HCT116 (cell line): ENCODE data around the gene FILIP1. TPM values are rescaled to one million over a fixed set of nuclear protein-coding genes. Genes with fewer than 3 reads are reported as not detected.

Source experiments
- ATAC-seq: fragments of 200-7000 bp; cut with Tn5 transposase; 2 replicates; pipeline ENCODE4 v1.9.1; 2020; ENCODE audit warnings: mild to moderate bottlenecking, moderate library complexity
- BruUV-seq: library from RNA; stranded (reverse); fragments of 400-500 nt; replicated peaks from 2 replicates; lab custom pipeline; 2021; lab: Mats Ljungman, UMichigan
- CTCF ChIA-PET: fragments of 300-600 bp; sonication (Branson Sonifier 250); formaldehyde crosslinking; loops from one replicate; lab custom pipeline; 2021; ENCODE audit warnings: antibody characterized with exemption; lab: Charles Lee
- POLR2A ChIA-PET: fragments of 300-600, 350-600 bp; sonication (Branson Sonifier 250); formaldehyde crosslinking; loops from one replicate; lab custom pipeline; 2021; ENCODE audit warnings: antibody characterized with exemption; lab: Charles Lee
- RAD21 ChIA-PET, 2 experiments: fragments of 300-600 bp; sonication (Branson Sonifier 250); formaldehyde crosslinking; loops; one replicate each; lab custom pipeline; 2023; ENCODE audit warnings: low total read pairs in 2 of 2; ENCODE audit not compliant: uncharacterized antibody in 2 of 2, unreplicated experiment in 2 of 2, low non-redundant PET in 1 of 2; lab: Charles Lee
- DNase-seq: peaks from one replicate; pipeline ENCODE4 v3.0.0-alpha.2; 2010; ENCODE audit warnings: low read depth, low spot score
- H2AFZ ChIP-seq: fragments of 200-600 bp; shearing (Covaris generic), sonication (generic); 2 replicates; pipeline ENCODE4 v1.6.1; 2017; ENCODE audit warnings: low read depth, mixed run types, mixed read lengths, antibody characterized with exemption, low read length; ENCODE audit not compliant: poor library complexity, severe bottlenecking
- H3K27ac ChIP-seq: 2 replicates; pipeline ENCODE4 v1.5.1; 2012; ENCODE audit warnings: low read depth, low read length
- H3K27me3 ChIP-seq: fragments of 200-600 bp; sonication (generic); 2 replicates; pipeline ENCODE4 v1.6.1; 2016; ENCODE audit warnings: mixed run types, low read length, mixed read lengths; ENCODE audit not compliant: insufficient read depth
- H3K36me3 ChIP-seq, 2 experiments: fragments of 200-500 bp in 1 of 2; fragments of 200-600 bp in 1 of 2; sonication (Bioruptor generic) in 1 of 2; sonication (generic) in 1 of 2; 2 replicates each; pipeline versions ENCODE4 v1.5.1 to v1.6.1; 2014 to 2016; ENCODE audit warnings: low read length in 2 of 2, inconsistent platforms in 1 of 2, mixed read lengths in 1 of 2, mixed run types in 1 of 2; ENCODE audit not compliant: insufficient read depth in 2 of 2, control insufficient read depth in 1 of 2
- H3K4me1 ChIP-seq, 2 experiments: fragments of 200-600 bp in 1 of 2; sonication (generic) in 1 of 2; 2 replicates each; pipeline versions ENCODE4 v1.5.1 to v1.6.1; 2012 to 2017; ENCODE audit warnings: low read length in 2 of 2, inconsistent platforms in 1 of 2, mild to moderate bottlenecking in 1 of 2, mixed read lengths in 1 of 2, mixed run types in 1 of 2, moderate library complexity in 1 of 2; ENCODE audit not compliant: insufficient read depth in 2 of 2, control insufficient read depth in 1 of 2
- H3K4me2 ChIP-seq: fragments of 200-600 bp; sonication (generic); 2 replicates; pipeline ENCODE4 v1.6.1; 2017; ENCODE audit warnings: mixed run types, low read length, mixed read lengths
- H3K4me3 ChIP-seq, 2 experiments: fragments of 200-600 bp in 1 of 2; sonication (generic) in 1 of 2; replicated peaks in 1 of 2; 2 replicates each; pipeline ENCODE4 v1.5.1; 2011 to 2016; ENCODE audit warnings: low read length in 2 of 2, control low read depth in 1 of 2, low read depth in 1 of 2, mild to moderate bottlenecking in 1 of 2, mixed read lengths in 1 of 2, mixed run types in 1 of 2
- H3K79me2 ChIP-seq: fragments of 200-600 bp; sonication (generic); 2 replicates; pipeline ENCODE4 v1.6.1; 2017; ENCODE audit warnings: mild to moderate bottlenecking, mixed run types, low read length, moderate library complexity, mixed read lengths; ENCODE audit not compliant: insufficient read depth
- H3K9ac ChIP-seq: fragments of 200-600 bp; sonication (generic); 2 replicates; pipeline ENCODE4 v1.6.1; 2016; ENCODE audit warnings: low read length, mixed read lengths
- H3K9me2 ChIP-seq: fragments of 200-600 bp; sonication (generic), shearing (Covaris generic); 2 replicates; pipeline ENCODE4 v1.6.1; 2017; ENCODE audit warnings: mixed run types, mild to moderate bottlenecking, moderate library complexity; ENCODE audit not compliant: insufficient read depth
- H3K9me3 ChIP-seq, 2 experiments: fragments of 200-500 bp in 1 of 2; fragments of 200-600 bp in 1 of 2; sonication (Bioruptor generic) in 1 of 2; sonication (generic) in 1 of 2; 2 replicates each; pipeline ENCODE4 v1.6.1; 2014 to 2017; ENCODE audit warnings: low read length in 2 of 2, mixed read lengths in 2 of 2, inconsistent platforms in 1 of 2, low read depth in 1 of 2, mild to moderate bottlenecking in 1 of 2, mixed run types in 1 of 2, moderate library complexity in 1 of 2; ENCODE audit not compliant: control insufficient read depth in 1 of 2, insufficient read depth in 1 of 2
- H4K20me1 ChIP-seq: fragments of 200-600 bp; sonication (generic), shearing (Covaris generic); 2 replicates; pipeline ENCODE4 v1.6.1; 2017; ENCODE audit warnings: mixed run types, mild to moderate bottlenecking, moderate library complexity; ENCODE audit not compliant: insufficient read depth
- CBX3 ChIP-seq: IDR thresholded peaks from 2 replicates; pipeline ENCODE4 v1.6.1; 2012; ENCODE audit warnings: low read depth
- EGR1 ChIP-seq: IDR thresholded peaks from 2 replicates; pipeline ENCODE4 v1.6.1; 2012; ENCODE audit warnings: low read depth
- ELF1 ChIP-seq: IDR thresholded peaks from 2 replicates; pipeline ENCODE4 v1.6.1; 2012; ENCODE audit warnings: low read depth, borderline replicate concordance
- EZH2 ChIP-seq: fragments of 200-600 bp; sonication (generic); IDR thresholded peaks from 2 replicates; pipeline ENCODE4 v1.6.1; 2017; ENCODE audit warnings: antibody characterized with exemption, mixed run types
- EZH2phosphoT487 ChIP-seq: fragments of 200-600 bp; IDR thresholded peaks from 2 replicates; pipeline ENCODE4 v1.6.1; 2018; ENCODE audit warnings: antibody characterized with exemption, borderline replicate concordance
- FOSL1 ChIP-seq: IDR thresholded peaks from 2 replicates; pipeline ENCODE4 v1.6.1; 2012; ENCODE audit warnings: low read depth
- JUND ChIP-seq: IDR thresholded peaks from 2 replicates; pipeline ENCODE4 v1.6.1; 2012
- POLR2A ChIP-seq: IDR thresholded peaks from 2 replicates; pipeline ENCODE4 v1.7.0; 2011; ENCODE audit warnings: borderline replicate concordance; ENCODE audit not compliant: insufficient read depth, insufficient read length; ENCODE audit errors: extremely low read depth
- POLR2AphosphoS5 ChIP-seq: IDR thresholded peaks from 2 replicates; pipeline ENCODE4 v1.6.1; 2011; ENCODE audit warnings: mild to moderate bottlenecking, low read depth, low read length, moderate library complexity
- RAD21 ChIP-seq: IDR thresholded peaks from 2 replicates; pipeline ENCODE4 v1.6.1; 2012; ENCODE audit warnings: low read depth, mild to moderate bottlenecking
- SIN3A ChIP-seq: IDR thresholded peaks from 2 replicates; pipeline ENCODE4 v1.6.1; 2012; ENCODE audit warnings: low read depth
- TCF7L2 ChIP-seq: IDR thresholded peaks from 2 replicates; pipeline ENCODE4 v1.7.0; 2011; ENCODE audit warnings: borderline replicate concordance, inconsistent platforms; ENCODE audit not compliant: insufficient read depth, insufficient read length; ENCODE audit errors: extremely low read depth
- YY1 ChIP-seq: IDR thresholded peaks from 2 replicates; pipeline ENCODE4 v1.6.1; 2011; ENCODE audit warnings: low read length, low read depth, moderate library complexity, mild to moderate bottlenecking; ENCODE audit not compliant: insufficient replicate concordance; ENCODE audit errors: extremely low read depth
- ZNF274 ChIP-seq: fragments of 200-500 bp; sonication (Bioruptor generic); IDR thresholded peaks from 2 replicates; pipeline ENCODE4 v1.6.1; 2014; ENCODE audit warnings: mild to moderate bottlenecking, low read depth, low read length, inconsistent platforms
- intact Hi-C: fragments of 100-400 bp; cut with micrococcal nuclease; formaldehyde crosslinking; loops from 2 replicates; pipeline ENCODE4 v1.10.0; 2022
- total RNA-seq: library from RNA; stranded (reverse); gene quantifications from one replicate; pipeline ENCODE4 v1.2.1, GENCODE V29; 2021; ENCODE audit not compliant: unreplicated experiment
- TF ChIP-seq, protein P1 (sequence below): IDR thresholded peaks from 2 replicates; pipeline ENCODE4 v1.6.1; 2011; ENCODE audit warnings: mild to moderate bottlenecking, low read length, moderate library complexity; ENCODE audit not compliant: insufficient replicate concordance; ENCODE audit errors: extremely low read depth
- TF ChIP-seq, protein P2 (sequence below), 3 experiments: fragments of 200-600 bp in 1 of 3; sonication (generic) in 1 of 3; IDR thresholded peaks in 2 of 3; conservative IDR thresholded peaks in 1 of 3; 2 replicates each; pipeline ENCODE4 v1.5.1; 2012 to 2017; ENCODE audit warnings: low read depth in 2 of 3, low read length in 2 of 3, antibody characterized with exemption in 1 of 3, borderline replicate concordance in 1 of 3, control low read depth in 1 of 3, mild to moderate bottlenecking in 1 of 3, mixed read lengths in 1 of 3, mixed run types in 1 of 3, moderate library complexity in 1 of 3; ENCODE audit not compliant: insufficient read depth in 1 of 3
- TF ChIP-seq, protein P3 (sequence below): IDR thresholded peaks from 2 replicates; pipeline ENCODE4 v1.6.1; 2012; ENCODE audit warnings: low read depth

Gene FILIP1
- total RNA-seq, 1 experiment from 2014 or later = 0.05 TPM

DNA sequence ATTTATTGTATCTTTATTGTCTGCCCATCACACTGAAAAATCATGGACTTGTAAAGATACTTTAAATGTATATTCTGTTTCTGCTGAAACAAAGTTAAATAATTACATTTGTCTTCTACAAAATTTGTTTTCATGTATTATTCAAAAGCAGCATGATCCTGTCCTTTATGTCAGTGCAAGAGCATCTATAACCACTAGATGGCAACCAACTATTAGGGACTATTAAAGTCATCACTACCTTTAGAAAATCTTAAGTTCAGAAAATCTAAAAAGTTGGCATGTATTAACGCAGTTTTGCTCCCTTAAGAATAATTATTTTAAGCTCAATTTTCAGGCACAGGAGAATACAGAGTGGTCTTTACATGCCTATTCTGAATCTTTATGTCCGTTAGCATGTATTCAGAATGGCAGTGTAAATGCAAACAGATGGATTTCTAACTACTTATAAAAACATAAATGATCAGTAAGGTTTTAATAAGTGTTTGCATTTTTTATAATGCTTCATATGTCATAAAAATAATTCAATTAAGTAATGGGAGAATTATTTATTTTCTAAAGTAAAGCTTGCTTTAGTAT is 226.8 kb downstream of the FILIP1 start (continued):
- TF ChIP-seq POLR2AphosphoS5 = no peak
- no peak for TF ChIP-seq EZH2
- no peak for TF ChIP-seq SIN3A
- TF ChIP-seq POLR2A = no peak
- peak; percentile 64 for TF ChIP-seq RAD21
- TF ChIP-seq, protein P1, sequence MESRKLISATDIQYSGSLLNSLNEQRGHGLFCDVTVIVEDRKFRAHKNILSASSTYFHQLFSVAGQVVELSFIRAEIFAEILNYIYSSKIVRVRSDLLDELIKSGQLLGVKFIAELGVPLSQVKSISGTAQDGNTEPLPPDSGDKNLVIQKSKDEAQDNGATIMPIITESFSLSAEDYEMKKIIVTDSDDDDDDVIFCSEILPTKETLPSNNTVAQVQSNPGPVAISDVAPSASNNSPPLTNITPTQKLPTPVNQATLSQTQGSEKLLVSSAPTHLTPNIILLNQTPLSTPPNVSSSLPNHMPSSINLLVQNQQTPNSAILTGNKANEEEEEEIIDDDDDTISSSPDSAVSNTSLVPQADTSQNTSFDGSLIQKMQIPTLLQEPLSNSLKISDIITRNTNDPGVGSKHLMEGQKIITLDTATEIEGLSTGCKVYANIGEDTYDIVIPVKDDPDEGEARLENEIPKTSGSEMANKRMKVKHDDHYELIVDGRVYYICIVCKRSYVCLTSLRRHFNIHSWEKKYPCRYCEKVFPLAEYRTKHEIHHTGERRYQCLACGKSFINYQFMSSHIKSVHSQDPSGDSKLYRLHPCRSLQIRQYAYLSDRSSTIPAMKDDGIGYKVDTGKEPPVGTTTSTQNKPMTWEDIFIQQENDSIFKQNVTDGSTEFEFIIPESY = no peak
- TF ChIP-seq TCF7L2 = no peak
- TF ChIP-seq JUND = no peak
- TF ChIP-seq EGR1 = no peak
- TF ChIP-seq, all 23 proteins: peak for 2

GRCh38 chr6:75263401-75263750 is 230.2 kb downstream of the FILIP1 start:
- Histone ChIP-seq H3K4me3 (no peak overlapping the region), H4K20me1 (peaks cover 15% of the 10 kb centered on the region), H3K36me3 (peaks cover 0 to 9% of the 10 kb centered on the region in 2 experiments; a peak in 1 of 4 replicates), H3K9ac (no peak overlapping the region), H3K27ac (no peak overlapping the region), H3K4me1 (peaks cover 0 to 5% of the 10 kb centered on the region in 2 experiments; a peak in 1 of 4 replicates), H3K4me2 (no peak overlapping the region), H3K27me3 (no peaks in the 10 kb centered on the region), H3K79me2 (peaks cover 36% of the 10 kb centered on the region), H3K9me2 (no peaks in the 10 kb centered on the region), H3K9me3 (no peaks in the 10 kb centered on the region), H2AFZ (no peak overlapping the region)
- POLR2A ChIA-PET = no interaction called here
- BruUV-seq = no TSS peak
- RAD21 ChIA-PET = no interaction called here
- CTCF ChIA-PET = no interaction called here
- ATAC-seq (no peak), DNase-seq (no peak)
- intact Hi-C loops = no loop called here
- TF ChIP-seq TCF7L2 = no peak
- TF ChIP-seq FOSL1 = no peak
- TF ChIP-seq, protein P2, sequence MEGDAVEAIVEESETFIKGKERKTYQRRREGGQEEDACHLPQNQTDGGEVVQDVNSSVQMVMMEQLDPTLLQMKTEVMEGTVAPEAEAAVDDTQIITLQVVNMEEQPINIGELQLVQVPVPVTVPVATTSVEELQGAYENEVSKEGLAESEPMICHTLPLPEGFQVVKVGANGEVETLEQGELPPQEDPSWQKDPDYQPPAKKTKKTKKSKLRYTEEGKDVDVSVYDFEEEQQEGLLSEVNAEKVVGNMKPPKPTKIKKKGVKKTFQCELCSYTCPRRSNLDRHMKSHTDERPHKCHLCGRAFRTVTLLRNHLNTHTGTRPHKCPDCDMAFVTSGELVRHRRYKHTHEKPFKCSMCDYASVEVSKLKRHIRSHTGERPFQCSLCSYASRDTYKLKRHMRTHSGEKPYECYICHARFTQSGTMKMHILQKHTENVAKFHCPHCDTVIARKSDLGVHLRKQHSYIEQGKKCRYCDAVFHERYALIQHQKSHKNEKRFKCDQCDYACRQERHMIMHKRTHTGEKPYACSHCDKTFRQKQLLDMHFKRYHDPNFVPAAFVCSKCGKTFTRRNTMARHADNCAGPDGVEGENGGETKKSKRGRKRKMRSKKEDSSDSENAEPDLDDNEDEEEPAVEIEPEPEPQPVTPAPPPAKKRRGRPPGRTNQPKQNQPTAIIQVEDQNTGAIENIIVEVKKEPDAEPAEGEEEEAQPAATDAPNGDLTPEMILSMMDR (IDR thresholded peaks at IDR 0.05 in 2 of 3, conservative IDR thresholded peaks at IDR 0.05 in 1 of 3; ENCODE audit: borderline replicate concordance in 1 of 3, insufficient read depth in 1 of 3, low read depth in 2 of 3, low read length in 2 of 3) = no peak
- TF ChIP-seq CBX3 = no peak
- no peak for TF ChIP-seq EZH2phosphoT487
- TF ChIP-seq ZNF274 = no peak
- no peak for TF ChIP-seq ELF1
- TF ChIP-seq EGR1 = no peak
- TF ChIP-seq YY1 = no peak
- TF ChIP-seq, protein P3, sequence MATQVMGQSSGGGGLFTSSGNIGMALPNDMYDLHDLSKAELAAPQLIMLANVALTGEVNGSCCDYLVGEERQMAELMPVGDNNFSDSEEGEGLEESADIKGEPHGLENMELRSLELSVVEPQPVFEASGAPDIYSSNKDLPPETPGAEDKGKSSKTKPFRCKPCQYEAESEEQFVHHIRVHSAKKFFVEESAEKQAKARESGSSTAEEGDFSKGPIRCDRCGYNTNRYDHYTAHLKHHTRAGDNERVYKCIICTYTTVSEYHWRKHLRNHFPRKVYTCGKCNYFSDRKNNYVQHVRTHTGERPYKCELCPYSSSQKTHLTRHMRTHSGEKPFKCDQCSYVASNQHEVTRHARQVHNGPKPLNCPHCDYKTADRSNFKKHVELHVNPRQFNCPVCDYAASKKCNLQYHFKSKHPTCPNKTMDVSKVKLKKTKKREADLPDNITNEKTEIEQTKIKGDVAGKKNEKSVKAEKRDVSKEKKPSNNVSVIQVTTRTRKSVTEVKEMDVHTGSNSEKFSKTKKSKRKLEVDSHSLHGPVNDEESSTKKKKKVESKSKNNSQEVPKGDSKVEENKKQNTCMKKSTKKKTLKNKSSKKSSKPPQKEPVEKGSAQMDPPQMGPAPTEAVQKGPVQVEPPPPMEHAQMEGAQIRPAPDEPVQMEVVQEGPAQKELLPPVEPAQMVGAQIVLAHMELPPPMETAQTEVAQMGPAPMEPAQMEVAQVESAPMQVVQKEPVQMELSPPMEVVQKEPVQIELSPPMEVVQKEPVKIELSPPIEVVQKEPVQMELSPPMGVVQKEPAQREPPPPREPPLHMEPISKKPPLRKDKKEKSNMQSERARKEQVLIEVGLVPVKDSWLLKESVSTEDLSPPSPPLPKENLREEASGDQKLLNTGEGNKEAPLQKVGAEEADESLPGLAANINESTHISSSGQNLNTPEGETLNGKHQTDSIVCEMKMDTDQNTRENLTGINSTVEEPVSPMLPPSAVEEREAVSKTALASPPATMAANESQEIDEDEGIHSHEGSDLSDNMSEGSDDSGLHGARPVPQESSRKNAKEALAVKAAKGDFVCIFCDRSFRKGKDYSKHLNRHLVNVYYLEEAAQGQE = no peak
